ENCODE measurements around the gene ANO8. TPM values are rescaled to one million over a fixed set of nuclear protein-coding genes. Genes with fewer than 3 reads are reported as not detected.

ANO8 gene
- total RNA-seq, 1 donor from 2014 or later: 19.0 TPM

DNA sequence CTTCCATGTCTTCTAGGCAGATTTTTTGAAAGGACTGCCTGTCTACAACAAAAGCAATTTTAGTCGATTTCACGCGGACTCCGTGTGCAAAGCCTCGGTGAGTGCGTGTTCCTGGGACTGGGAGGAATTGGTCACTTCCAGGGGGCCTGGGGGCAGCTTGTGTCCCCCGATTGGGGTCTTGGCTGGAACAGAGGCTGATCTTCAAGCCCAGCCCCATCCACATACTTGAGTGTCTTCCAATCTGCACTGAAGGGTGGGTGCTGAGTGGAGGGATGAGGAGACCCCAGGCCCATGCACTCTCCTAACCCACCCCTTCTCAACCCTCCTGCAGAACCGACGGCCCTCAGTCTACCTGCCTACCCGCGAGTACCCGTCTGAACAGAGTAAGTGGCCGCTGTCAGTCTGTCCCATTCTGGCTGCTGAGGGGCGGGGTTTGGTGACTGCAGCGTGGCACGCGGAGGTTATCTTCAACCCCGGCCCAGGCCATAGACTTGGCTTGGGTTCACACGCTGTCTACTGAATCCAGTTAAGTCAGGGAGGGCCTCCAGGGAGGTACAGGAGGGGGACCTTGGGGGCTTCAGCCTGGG is 20.6 kb downstream of the ANO8 start:
- peaks cover 11% of the 10 kb centered on the region for H3K27me3 Mint-ChIP-seq (ENCODE audit: unreplicated experiment)
- H3K9me3 Mint-ChIP-seq (ENCODE audit: unreplicated experiment): no peaks in the 10 kb centered on the region
- no peak for DNase-seq (ENCODE audit: low spot score)
- peaks cover 12% of the 10 kb centered on the region for H3K36me3 Mint-ChIP-seq (ENCODE audit: low read depth, unreplicated experiment)
- no peak overlapping the region for H3K27ac Mint-ChIP-seq (ENCODE audit: unreplicated experiment)
- peaks cover 8% of the 10 kb centered on the region for H3K4me1 Mint-ChIP-seq (ENCODE audit: unreplicated experiment)
- H3K4me3 Mint-ChIP-seq (ENCODE audit: unreplicated experiment): peak overlapping the region; percentile 23
- TF ChIP-seq, protein P1, sequence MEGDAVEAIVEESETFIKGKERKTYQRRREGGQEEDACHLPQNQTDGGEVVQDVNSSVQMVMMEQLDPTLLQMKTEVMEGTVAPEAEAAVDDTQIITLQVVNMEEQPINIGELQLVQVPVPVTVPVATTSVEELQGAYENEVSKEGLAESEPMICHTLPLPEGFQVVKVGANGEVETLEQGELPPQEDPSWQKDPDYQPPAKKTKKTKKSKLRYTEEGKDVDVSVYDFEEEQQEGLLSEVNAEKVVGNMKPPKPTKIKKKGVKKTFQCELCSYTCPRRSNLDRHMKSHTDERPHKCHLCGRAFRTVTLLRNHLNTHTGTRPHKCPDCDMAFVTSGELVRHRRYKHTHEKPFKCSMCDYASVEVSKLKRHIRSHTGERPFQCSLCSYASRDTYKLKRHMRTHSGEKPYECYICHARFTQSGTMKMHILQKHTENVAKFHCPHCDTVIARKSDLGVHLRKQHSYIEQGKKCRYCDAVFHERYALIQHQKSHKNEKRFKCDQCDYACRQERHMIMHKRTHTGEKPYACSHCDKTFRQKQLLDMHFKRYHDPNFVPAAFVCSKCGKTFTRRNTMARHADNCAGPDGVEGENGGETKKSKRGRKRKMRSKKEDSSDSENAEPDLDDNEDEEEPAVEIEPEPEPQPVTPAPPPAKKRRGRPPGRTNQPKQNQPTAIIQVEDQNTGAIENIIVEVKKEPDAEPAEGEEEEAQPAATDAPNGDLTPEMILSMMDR (IDR thresholded peaks at IDR 0.05; ENCODE audit: unreplicated experiment): no peak

DNA sequence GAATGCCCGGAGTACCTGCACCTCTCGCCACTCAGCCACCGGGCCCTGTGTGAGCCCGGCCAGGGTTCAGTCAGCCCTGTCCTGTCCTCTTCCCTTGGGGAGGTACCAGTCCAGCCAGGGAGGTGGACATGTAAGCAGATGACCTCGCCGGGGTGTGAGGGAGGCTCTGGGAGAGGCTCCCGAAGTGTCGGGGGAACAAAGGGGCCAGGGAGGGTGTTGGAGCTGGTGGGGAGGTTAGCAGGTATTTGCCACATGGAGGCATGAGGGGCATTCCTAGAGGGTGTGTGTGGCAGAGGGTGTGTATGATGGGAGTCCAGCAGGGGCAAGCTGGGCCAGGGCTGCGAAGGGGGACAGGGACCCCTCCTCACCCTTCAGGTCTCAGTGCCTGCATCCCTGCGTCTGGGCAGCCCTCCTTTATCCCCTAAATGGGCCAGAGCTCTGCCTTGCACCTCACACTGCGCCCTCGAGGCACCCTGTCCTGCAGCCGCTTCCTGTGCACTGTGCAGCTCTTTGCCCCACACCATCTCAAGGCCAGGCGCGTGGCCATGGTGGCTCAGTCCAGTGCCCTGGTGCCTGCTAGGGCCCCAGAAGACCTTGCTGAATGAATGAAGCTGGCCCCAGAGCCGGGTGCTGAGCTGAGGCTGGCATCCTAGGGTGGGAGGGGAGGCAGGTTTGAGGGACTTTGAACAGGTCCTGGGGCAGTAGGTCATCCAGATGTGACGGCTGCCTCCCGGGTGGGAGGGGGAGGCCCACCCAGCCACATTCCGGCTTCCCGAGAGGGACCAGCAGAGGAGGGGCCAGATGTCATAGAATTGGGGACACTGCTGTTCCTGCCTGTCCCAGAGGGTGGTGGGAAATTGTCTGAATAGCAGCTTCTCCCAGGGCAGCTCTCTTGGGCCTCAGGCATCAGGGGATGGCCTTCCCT is 22.2 kb downstream of the ANO8 start:
- TF ChIP-seq, protein P1 (IDR thresholded peaks at IDR 0.05; ENCODE audit: unreplicated experiment): no peak
- H3K4me3 Mint-ChIP-seq (ENCODE audit: unreplicated experiment): no peak overlapping the region
- H3K27ac Mint-ChIP-seq (ENCODE audit: unreplicated experiment): no peak overlapping the region

DNA sequence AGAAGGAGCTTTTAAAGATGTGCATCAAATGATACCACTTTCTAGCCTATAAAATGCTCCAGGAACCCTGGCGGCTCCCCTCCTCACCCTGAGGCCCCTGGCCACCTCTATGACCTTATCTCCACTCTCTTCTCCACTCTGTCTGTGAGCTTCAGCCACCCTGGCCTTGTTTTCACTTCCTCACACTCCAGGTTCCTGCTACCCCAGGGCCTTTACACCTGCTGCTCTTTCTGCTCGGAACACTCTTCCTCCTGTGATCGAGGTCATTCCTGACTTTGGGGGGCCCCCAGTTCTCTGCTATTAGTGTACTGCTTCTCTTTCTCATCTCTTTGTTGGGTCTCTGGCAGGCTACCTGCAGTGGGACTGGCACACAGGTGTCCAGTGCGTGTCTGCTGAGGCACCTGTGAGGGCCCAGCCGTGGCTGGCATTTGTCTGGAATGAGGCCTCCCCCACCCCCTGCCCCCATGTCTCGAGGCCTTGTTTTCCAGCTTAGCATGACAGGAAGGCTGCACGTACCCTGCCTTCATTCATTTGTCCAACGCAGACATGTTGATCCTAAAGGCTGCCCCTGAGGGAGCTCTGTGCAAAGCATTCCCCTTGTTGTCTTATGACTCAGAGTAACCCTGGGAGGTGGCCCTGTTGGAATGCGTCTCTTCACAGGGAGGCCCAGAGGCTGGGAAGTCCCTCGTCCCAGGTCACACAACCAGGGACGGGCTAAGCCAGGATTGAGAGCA is 23.0 kb downstream of the ANO8 start:
- H3K4me3 Mint-ChIP-seq (ENCODE audit: unreplicated experiment): peak overlapping the region; percentile 79
- H3K9me3 Mint-ChIP-seq (ENCODE audit: unreplicated experiment): no peaks in the 10 kb centered on the region
- peak overlapping the region; percentile 50 for H3K27ac Mint-ChIP-seq (ENCODE audit: unreplicated experiment)
- H3K27me3 Mint-ChIP-seq (ENCODE audit: unreplicated experiment): peaks cover 11% of the 10 kb centered on the region
- TF ChIP-seq, protein P1 (IDR thresholded peaks at IDR 0.05; ENCODE audit: unreplicated experiment): no peak
- H3K4me1 Mint-ChIP-seq (ENCODE audit: unreplicated experiment): peaks cover 13% of the 10 kb centered on the region
- peaks cover 12% of the 10 kb centered on the region for H3K36me3 Mint-ChIP-seq (ENCODE audit: low read depth, unreplicated experiment)
- DNase-seq (ENCODE audit: low spot score): no peak

More for the DNA sequence above, 22.2 kb downstream of the ANO8 start:
- Mint-ChIP-seq H3K4me1 (ENCODE audit: unreplicated experiment) (peaks cover 13% of the 10 kb centered on the region), H3K9me3 (ENCODE audit: unreplicated experiment) (no peaks in the 10 kb centered on the region), H3K36me3 (ENCODE audit: low read depth, unreplicated experiment) (peaks cover 12% of the 10 kb centered on the region), H3K27me3 (ENCODE audit: unreplicated experiment) (peaks cover 11% of the 10 kb centered on the region)
- no peak for DNase-seq (ENCODE audit: low spot score)

DNA sequence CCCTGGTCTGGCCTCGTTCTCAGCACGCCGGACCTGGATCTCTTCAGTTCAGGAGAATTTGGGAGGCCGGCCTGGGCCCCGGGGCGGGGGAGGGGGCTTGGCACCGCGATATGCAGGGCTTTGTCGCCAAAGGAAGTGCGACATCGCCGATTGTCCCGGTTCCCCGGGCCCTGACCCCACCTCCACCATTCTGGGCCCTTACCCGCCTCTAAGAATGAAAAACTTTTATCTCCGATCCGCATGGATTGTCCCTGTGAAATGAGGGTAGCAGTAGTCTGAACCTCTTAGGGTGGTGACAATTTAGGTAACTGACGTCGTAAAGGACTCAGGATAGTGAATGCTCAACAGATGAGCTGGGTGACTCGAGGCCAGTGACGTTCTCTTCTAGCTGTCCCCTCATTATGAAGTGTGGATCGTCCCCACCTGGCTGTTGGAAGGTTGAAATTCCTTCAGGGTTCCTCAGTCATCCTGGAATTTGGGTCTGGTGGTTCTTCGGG is 24.6 kb downstream of the ANO8 start:
- TF ChIP-seq, protein P1 (IDR thresholded peaks at IDR 0.05; ENCODE audit: unreplicated experiment): no peak
- Mint-ChIP-seq H3K4me1 (ENCODE audit: unreplicated experiment) (peaks cover 17% of the 10 kb centered on the region), H3K4me3 (ENCODE audit: unreplicated experiment) (peak overlapping the region; percentile 97), H3K9me3 (ENCODE audit: unreplicated experiment) (no peaks in the 10 kb centered on the region), H3K27me3 (ENCODE audit: unreplicated experiment) (peaks cover 7% of the 10 kb centered on the region), H3K36me3 (ENCODE audit: low read depth, unreplicated experiment) (peaks cover 11% of the 10 kb centered on the region), H3K27ac (ENCODE audit: unreplicated experiment) (peak overlapping the region; percentile 96)
- DNase-seq (ENCODE audit: low spot score): peak; percentile 40

Data from endothelial cell (in vitro differentiated cells).